Common myeloid progenitor, CD34-positive (primary cell): ENCODE results near the gene ZMIZ2.
"Not testable (repeated sequence)": the region's sequence is repeated elsewhere in the genome, so short reads cannot be mapped to it uniquely, and the experiment has no call there.

ENCODE experiments used
- CTCF ChIA-PET: fragments of 350-600 bp; sonication (Branson Sonifier 250); formaldehyde crosslinking; loops from one replicate; lab custom pipeline; 2021; ENCODE audit warnings: antibody characterized with exemption; lab: Charles Lee
- POLR2A ChIA-PET: fragments of 350-600 bp; sonication (Branson Sonifier 250); formaldehyde crosslinking; loops from one replicate; lab custom pipeline; 2021; ENCODE audit warnings: antibody characterized with exemption; lab: Charles Lee
- DNase-seq, 3 donors: peaks; one replicate each; pipeline versions ENCODE4 v3.0.0 to v3.0.0-alpha.2; 2013
- H3K27ac ChIP-seq, 2 experiments: 1 replicate in 1 of 2; 2 replicates in 1 of 2; pipeline ENCODE4 v1.7.0; 2013; ENCODE audit warnings: inconsistent platforms in 2 of 2, low read length in 2 of 2, mild to moderate bottlenecking in 2 of 2, low read depth in 1 of 2, moderate library complexity in 1 of 2; ENCODE audit not compliant: severe bottlenecking in 2 of 2, insufficient read depth in 1 of 2, poor library complexity in 1 of 2
- H3K27me3 ChIP-seq, 5 experiments: replicated peaks in 2 of 5; 1 replicate in 3 of 5; 2 replicates in 2 of 5; pipeline versions ENCODE4 v1.6.1 to v1.7.0; 2013; ENCODE audit warnings: low read length in 4 of 5, mild to moderate bottlenecking in 2 of 5, moderate library complexity in 2 of 5, inconsistent platforms in 1 of 5; ENCODE audit not compliant: insufficient read depth in 5 of 5, control insufficient read depth in 4 of 5
- H3K36me3 ChIP-seq, 4 experiments: 1 replicate in 2 of 4; 2 replicates in 2 of 4; pipeline versions ENCODE4 v1.6.1 to v1.7.0; 2013; ENCODE audit warnings: low read length in 3 of 4, control low read depth in 1 of 4, mild to moderate bottlenecking in 1 of 4; ENCODE audit not compliant: control insufficient read depth in 4 of 4, insufficient read depth in 4 of 4
- H3K4me1 ChIP-seq, 4 experiments: 1 replicate in 3 of 4; 2 replicates in 1 of 4; pipeline versions ENCODE4 v1.6.1 to v1.7.1; 2013; ENCODE audit warnings: low read length in 3 of 4, mild to moderate bottlenecking in 3 of 4, control low read depth in 1 of 4, inconsistent platforms in 1 of 4, moderate library complexity in 1 of 4; ENCODE audit not compliant: control insufficient read depth in 4 of 4, insufficient read depth in 4 of 4; ENCODE audit errors: control extremely low read depth in 1 of 4
- H3K4me3 ChIP-seq, 7 experiments: 1 replicate in 4 of 7; 2 replicates in 3 of 7; pipeline versions ENCODE4 v1.5.1 to v1.7.0; 2013; ENCODE audit warnings: mild to moderate bottlenecking in 7 of 7, low read length in 6 of 7, moderate library complexity in 6 of 7, inconsistent platforms in 2 of 7, low read depth in 2 of 7, control low read depth in 1 of 7; ENCODE audit not compliant: insufficient read depth in 4 of 7, control insufficient read depth in 1 of 7; ENCODE audit errors: extremely low read depth in 1 of 7
- H3K9me3 ChIP-seq, 5 experiments: 1 replicate in 4 of 5; 2 replicates in 1 of 5; pipeline versions ENCODE4 v1.6.1 to v1.7.1; 2013; ENCODE audit warnings: low read length in 4 of 5, mild to moderate bottlenecking in 2 of 5, inconsistent platforms in 1 of 5, low read depth in 1 of 5, moderate library complexity in 1 of 5; ENCODE audit not compliant: control insufficient read depth in 4 of 5, insufficient read depth in 2 of 5; ENCODE audit errors: control extremely low read depth in 1 of 5
- WGBS: methylation state at CpG from one replicate; pipeline ENCODE4 v1.1.5; 2013; ENCODE audit not compliant: insufficient coverage; 5-methylcytosine and 5-hydroxymethylcytosine counted together

Gene ZMIZ2

DNA sequence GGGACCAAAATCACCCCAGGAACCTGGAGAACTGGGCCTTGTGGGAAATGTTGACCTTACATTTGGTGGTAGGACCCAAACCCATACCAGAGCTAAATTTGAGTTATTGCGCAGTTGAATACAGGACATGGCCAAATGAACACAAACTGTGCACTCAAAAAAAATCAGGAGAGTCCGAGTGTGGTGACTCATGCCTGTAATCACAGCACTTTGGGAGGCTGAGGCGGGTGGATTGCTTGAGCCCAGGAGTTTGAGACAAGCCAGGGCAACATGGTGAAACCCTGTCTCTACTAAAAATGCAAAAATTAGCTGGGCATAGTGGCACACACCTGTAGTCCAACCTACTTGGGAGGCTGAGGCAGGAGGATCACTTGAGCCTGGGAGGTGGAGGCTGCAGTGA, 36.6 kb downstream of the ZMIZ2 start:
- H3K27me3 ChIP-seq, H3K27ac ChIP-seq, H3K4me3 ChIP-seq, DNase-seq, H3K4me1 ChIP-seq, H3K36me3 ChIP-seq: not testable (repeated sequence)
- peaks cover 0 to 15% (median 4%) of the 10 kb centered on the region in 5 experiments for H3K9me3 ChIP-seq
- POLR2A ChIA-PET: interaction anchor here (0.6 kb wide), 1 partner anchor 11 kb away, joined by 3 read pairs; no protein-coding TSS in a partner anchor
- CTCF ChIA-PET: interaction anchor here (0.7 kb wide), 1 partner anchor 13 kb away, joined by 3 read pairs; no protein-coding TSS in a partner anchor
- 95% methylated on average over 3 of the region's 3 CpGs for WGBS

DNA sequence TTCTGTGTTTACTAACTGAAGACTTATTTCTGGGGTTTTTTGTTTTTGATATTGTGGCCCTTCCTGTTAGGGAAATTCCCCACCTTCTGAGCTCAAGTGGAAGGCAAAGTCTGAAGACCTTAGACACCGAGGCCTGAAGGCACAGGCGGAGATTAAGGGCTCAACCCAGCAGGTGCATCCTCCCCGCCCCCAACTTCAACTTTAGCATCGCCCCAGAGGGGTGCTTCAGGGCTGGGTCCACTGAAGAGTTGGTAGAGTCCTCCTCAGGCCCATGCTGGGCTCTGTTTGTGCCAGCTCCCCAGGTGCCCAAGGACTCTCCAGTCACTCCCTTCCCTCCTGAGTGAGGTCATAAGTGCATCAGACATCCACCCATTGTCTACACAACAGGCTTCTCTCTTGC, 38.4 kb downstream of the ZMIZ2 start:
- POLR2A ChIA-PET: no interaction called here
- Histone ChIP-seq H3K27me3 (no peaks in the 10 kb centered on the region), H3K4me1 (no peaks in the 10 kb centered on the region), H3K27ac (no peak overlapping the region), H3K9me3 (peaks cover 0 to 15% (median 4%) of the 10 kb centered on the region in 5 experiments), H3K36me3 (no peaks in the 10 kb centered on the region), H3K4me3 (no peak overlapping the region)
- DNase-seq: no peak
- 93% methylated on average over 3 of the region's 4 CpGs for WGBS
- CTCF ChIA-PET: interaction anchor here (0.6 to 0.8 kb wide), 2 partner anchors 12 to 87 kb away, joined by 3 read pairs; no protein-coding TSS in a partner anchor

DNA sequence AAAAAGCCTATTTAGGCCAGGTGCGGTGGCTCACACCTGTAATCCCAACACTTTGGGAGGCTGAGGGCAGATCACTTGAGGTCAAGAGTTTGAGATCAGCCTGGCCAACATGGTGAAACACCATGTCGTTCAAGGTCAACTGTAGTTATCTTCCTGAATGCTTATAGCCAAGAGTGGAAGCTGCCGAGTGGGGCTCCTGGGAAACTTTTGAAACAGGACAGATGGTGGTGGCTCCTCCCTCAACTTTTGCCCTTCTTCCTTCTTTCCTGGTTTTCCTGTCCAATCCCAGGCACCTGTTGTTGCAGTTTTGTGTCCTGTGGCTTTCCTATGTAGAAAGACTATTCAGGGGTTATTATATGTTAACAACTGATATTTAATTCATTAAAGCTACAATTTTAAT, 39.1 kb downstream of the ZMIZ2 start:
- no peaks in the 10 kb centered on the region for H3K4me1 ChIP-seq
- ChIA-PET CTCF (no interaction called here), POLR2A (no interaction called here)
- no peak for DNase-seq
- WGBS: 95% methylated on average over 3 of the region's 3 CpGs
- no peak overlapping the region for H3K27ac ChIP-seq
- no peaks in the 10 kb centered on the region for H3K27me3 ChIP-seq
- H3K36me3 ChIP-seq: no peaks in the 10 kb centered on the region
- H3K4me3 ChIP-seq: no peak overlapping the region
- H3K9me3 ChIP-seq: peaks cover 0 to 9% (median 4%) of the 10 kb centered on the region in 5 experiments

DNA sequence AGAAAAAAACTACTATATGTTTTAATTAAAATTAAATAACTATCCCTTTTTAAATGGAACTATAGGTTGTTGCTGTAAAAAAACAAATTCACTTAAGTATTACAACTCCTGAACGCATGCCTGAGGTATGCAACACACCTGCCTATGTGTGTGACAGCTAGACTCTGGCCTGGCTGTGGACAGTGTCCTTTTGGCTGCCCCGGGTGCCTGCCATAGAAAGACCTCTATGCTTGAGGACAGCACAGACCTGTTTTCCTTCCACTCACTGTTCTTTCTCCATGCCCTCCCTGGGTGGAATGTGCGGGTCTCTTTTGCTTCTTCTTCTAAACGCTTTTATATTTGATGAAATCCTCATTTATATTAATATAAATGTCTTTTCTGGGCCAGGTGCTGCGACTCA, 41.3 kb downstream of the ZMIZ2 start:
- WGBS: 100% methylated on average over 2 of the region's 5 CpGs
- Histone ChIP-seq H3K4me3 (no peak overlapping the region), H3K9me3 (no peaks in the 10 kb centered on the region), H3K36me3 (no peaks in the 10 kb centered on the region), H3K4me1 (no peaks in the 10 kb centered on the region), H3K27me3 (no peaks in the 10 kb centered on the region), H3K27ac (no peak overlapping the region)
- CTCF ChIA-PET: interaction anchor here (1.4 kb wide), 1 partner anchor 16 kb away, joined by 4 read pairs; no protein-coding TSS in a partner anchor
- DNase-seq: no peak
- POLR2A ChIA-PET: no interaction called here

DNA sequence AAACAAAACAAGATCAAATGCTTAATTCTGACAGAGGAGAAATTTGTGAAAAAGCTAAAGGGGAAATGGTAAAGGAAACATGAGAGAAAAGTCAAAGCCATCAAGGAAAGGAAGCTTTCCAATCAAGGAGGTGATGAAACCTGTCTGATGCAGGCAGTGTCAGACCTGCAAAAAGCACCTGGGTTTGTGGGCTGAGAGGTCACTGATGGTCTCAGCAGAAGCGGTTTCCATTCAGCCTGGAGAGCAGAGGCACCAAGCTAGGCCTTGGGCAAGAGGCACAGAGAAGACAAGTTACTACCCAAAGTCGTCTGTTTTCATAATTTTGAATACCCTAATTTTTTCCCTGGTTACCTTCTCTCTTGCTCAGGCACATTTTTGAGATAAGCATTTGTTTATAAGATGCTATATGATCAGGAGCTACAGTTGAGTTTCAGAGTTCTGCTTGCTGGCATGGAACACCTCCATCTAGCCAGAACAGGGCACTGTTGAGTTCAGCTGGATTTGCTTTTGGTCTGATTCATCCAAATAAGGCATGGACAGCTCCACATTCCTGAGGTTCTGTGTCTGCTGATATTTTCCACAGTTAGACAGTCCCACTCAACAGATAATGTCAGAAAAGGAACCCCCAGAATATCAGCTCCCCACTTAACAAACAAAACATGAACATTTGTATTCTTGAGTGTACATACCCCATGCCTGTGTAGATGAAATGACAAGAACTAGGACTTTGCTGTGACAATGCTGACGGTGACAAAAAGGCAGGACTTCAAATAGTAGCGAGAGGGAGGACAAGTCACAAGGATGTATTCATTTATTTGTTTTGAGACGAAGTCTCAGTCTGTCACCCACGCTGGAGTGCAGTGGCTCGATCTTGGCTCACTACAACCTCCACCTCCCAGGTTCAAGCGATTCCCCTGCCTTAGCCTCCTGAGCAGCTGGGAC, 42.9 kb downstream of the ZMIZ2 start:
- no peak for DNase-seq
- Histone ChIP-seq H3K36me3 (no peaks in the 10 kb centered on the region), H3K9me3 (no peaks in the 10 kb centered on the region), H3K27me3 (no peaks in the 10 kb centered on the region), H3K27ac (no peak overlapping the region), H3K4me3 (no peak overlapping the region), H3K4me1 (peaks cover 0 to 5% (median 1%) of the 10 kb centered on the region in 4 experiments)
- WGBS: 96% methylated on average over 7 of the region's 8 CpGs
- POLR2A ChIA-PET: no interaction called here
- CTCF ChIA-PET: interaction anchor here (1.5 kb wide), 2 partner anchors 20 to 29 kb away, joined by 3 to 4 read pairs; no protein-coding TSS in a partner anchor

DNA sequence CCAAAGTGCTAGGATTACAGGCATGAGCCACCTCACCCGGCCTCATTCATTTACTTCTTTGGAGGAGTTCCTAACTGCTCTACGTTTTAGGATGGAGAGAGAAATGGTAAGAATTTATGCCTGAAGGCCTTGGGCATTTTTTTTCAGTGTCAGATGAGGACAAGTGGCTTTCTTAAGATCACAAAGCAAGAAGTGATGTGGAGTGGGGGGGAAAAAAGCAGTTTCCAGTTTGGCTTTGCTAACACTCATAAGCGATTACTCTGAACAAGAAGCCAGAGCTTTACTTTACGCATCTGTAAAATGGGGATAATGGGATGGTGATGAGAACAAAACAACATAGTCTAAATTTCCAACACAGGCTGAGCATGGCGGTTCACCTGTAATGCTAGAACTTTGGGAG, 45.3 kb downstream of the ZMIZ2 start:
- Histone ChIP-seq H3K4me3 (no peak overlapping the region), H3K36me3 (peaks cover 3 to 12% (median 3%) of the 10 kb centered on the region in 4 experiments), H3K4me1 (peaks cover 10 to 19% (median 14%) of the 10 kb centered on the region in 4 experiments), H3K27ac (no peak overlapping the region), H3K9me3 (no peaks in the 10 kb centered on the region), H3K27me3 (no peaks in the 10 kb centered on the region)
- POLR2A ChIA-PET: no interaction called here
- DNase-seq: no peak
- CTCF ChIA-PET: interaction anchor here (0.7 to 0.8 kb wide), 2 partner anchors 187 to 214 kb away, joined by 3 read pairs; no protein-coding TSS in a partner anchor
- 94% methylated on average over 3 of the region's 5 CpGs for whole genome bisulfite sequencing

DNA sequence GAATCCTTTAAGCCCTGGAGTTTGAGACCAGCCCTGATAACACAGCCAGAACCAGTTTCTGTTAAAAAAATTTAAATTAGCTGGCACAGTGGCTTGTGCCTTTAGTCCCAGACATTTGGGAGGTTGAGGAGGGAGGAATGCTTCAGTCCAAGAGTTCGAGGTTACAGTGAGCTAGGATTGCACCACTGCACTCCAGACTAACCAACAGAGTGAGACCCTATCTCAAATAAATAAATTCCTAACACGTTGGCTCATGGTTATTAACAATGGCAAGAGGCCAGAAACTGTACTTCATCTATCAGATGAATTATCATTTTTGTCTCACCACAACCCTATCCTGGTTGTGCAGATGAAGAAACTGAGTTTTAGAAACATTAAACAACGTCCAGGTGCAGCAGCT, 45.7 kb downstream of the ZMIZ2 start:
- H3K27ac ChIP-seq: no peak overlapping the region
- ChIA-PET CTCF (interaction anchor here (0.8 to 1.0 kb wide), 3 partner anchors 12 to 187 kb away, joined by 3 read pairs; no protein-coding TSS in a partner anchor), POLR2A (no interaction called here)
- H3K36me3 ChIP-seq: peaks cover 3 to 16% (median 5%) of the 10 kb centered on the region in 4 experiments
- WGBS: 33% methylated on average over 1 of the region's 3 CpGs
- no peak overlapping the region for H3K4me3 ChIP-seq
- peaks cover 10 to 23% (median 18%) of the 10 kb centered on the region in 4 experiments for H3K4me1 ChIP-seq
- no peaks in the 10 kb centered on the region for H3K27me3 ChIP-seq
- no peaks in the 10 kb centered on the region for H3K9me3 ChIP-seq
- DNase-seq: no peak
